CD14-positive monocyte (primary cell): ENCODE measurements around the gene SART3. TPM values are rescaled to one million over a fixed set of nuclear protein-coding genes. Genes with fewer than 3 reads are reported as not detected.

Source experiments
- DNase-seq, 3 donors: peaks; one replicate each; pipeline ENCODE4 v3.0.0-alpha.2; 2011 to 2022
- H2AFZ ChIP-seq: 2 replicates; pipeline ENCODE4 v1.6.0; 2012; ENCODE audit warnings: mild to moderate bottlenecking, low read depth, low read length, inconsistent platforms; ENCODE audit not compliant: insufficient read depth, poor library complexity, severe bottlenecking
- H3K27ac ChIP-seq, 2 donors: 1 replicate in 1 of 2; 2 replicates in 1 of 2; pipeline ENCODE4 v1.5.1; 2012 to 2013; ENCODE audit warnings: low read length in 2 of 2, control low read depth in 1 of 2, inconsistent platforms in 1 of 2, low read depth in 1 of 2, mild to moderate bottlenecking in 1 of 2
- H3K27me3 ChIP-seq, 2 donors: one replicate each; pipeline versions ENCODE4 v1.6.0 to v1.6.1; 2011 to 2013; ENCODE audit warnings: low read length in 2 of 2; ENCODE audit not compliant: control insufficient read depth in 2 of 2, insufficient read depth in 2 of 2
- H3K36me3 ChIP-seq, 2 donors: replicated peaks in 1 of 2; 1 replicate in 1 of 2; 2 replicates in 1 of 2; pipeline versions ENCODE4 v1.5.1 to v1.6.1; 2012 to 2013; ENCODE audit warnings: low read length in 2 of 2, control low read depth in 1 of 2, inconsistent platforms in 1 of 2, mild to moderate bottlenecking in 1 of 2; ENCODE audit not compliant: insufficient read depth in 2 of 2, control insufficient read depth in 1 of 2
- H3K4me1 ChIP-seq, 2 donors: 1 replicate in 1 of 2; 2 replicates in 1 of 2; pipeline versions ENCODE4 v1.5.1 to v1.6.1; 2012 to 2013; ENCODE audit warnings: low read length in 2 of 2, control low read depth in 1 of 2, inconsistent platforms in 1 of 2, mild to moderate bottlenecking in 1 of 2, moderate library complexity in 1 of 2; ENCODE audit not compliant: insufficient read depth in 2 of 2, control insufficient read depth in 1 of 2
- H3K4me2 ChIP-seq: replicated peaks from 2 replicates; pipeline ENCODE3; 2012; ENCODE audit warnings: low read length, moderate library complexity, mild to moderate bottlenecking; ENCODE audit not compliant: poor library complexity, severe bottlenecking; ENCODE audit errors: extremely low read depth
- H3K4me3 ChIP-seq, 3 experiments: fragments of 200-600 bp in 1 of 3; sonication (generic) in 1 of 3; replicated peaks in 1 of 3; 1 replicate in 2 of 3; 2 replicates in 1 of 3; pipeline ENCODE4 v1.5.1; 2011 to 2013; ENCODE audit warnings: low read length in 3 of 3, mild to moderate bottlenecking in 3 of 3, control low read depth in 2 of 3, low read depth in 2 of 3, inconsistent platforms in 1 of 3, moderate library complexity in 1 of 3
- H3K79me2 ChIP-seq: 2 replicates; pipeline ENCODE4 v1.6.0; 2012; ENCODE audit warnings: mild to moderate bottlenecking, control low read depth, inconsistent platforms, low read length, moderate library complexity; ENCODE audit not compliant: insufficient read depth
- H3K9ac ChIP-seq: 2 replicates; pipeline ENCODE4 v1.6.0; 2017; ENCODE audit warnings: low read length, mild to moderate bottlenecking; ENCODE audit not compliant: insufficient read depth, poor library complexity, severe bottlenecking
- H3K9me3 ChIP-seq, 2 donors: replicated peaks in 1 of 2; 1 replicate in 1 of 2; 2 replicates in 1 of 2; pipeline versions ENCODE4 v1.5.1 to v1.6.1; 2012 to 2013; ENCODE audit warnings: low read length in 2 of 2, control low read depth in 1 of 2; ENCODE audit not compliant: control insufficient read depth in 1 of 2, insufficient read depth in 1 of 2
- H4K20me1 ChIP-seq: 2 replicates; pipeline ENCODE4 v1.6.0; 2012; ENCODE audit warnings: mild to moderate bottlenecking, low read length, control low read depth, moderate library complexity; ENCODE audit not compliant: insufficient read depth
- H3K27ac Mint-ChIP-seq, 7 donors: one replicate each; pipeline ENCODE4 v1.8.0; 2020; ENCODE audit warnings: mild to moderate bottlenecking in 7 of 7, mixed read lengths in 7 of 7, moderate library complexity in 6 of 7, inconsistent platforms in 2 of 7
- H3K27me3 Mint-ChIP-seq, 3 donors: one replicate each; pipeline ENCODE4 v1.8.0; 2021 to 2022; ENCODE audit warnings: low read depth in 3 of 3, mild to moderate bottlenecking in 3 of 3, mixed read lengths in 3 of 3, moderate library complexity in 3 of 3, inconsistent platforms in 1 of 3
- H3K36me3 Mint-ChIP-seq, 2 donors: one replicate each; pipeline ENCODE4 v1.8.0; 2020; ENCODE audit warnings: mixed read lengths in 2 of 2, inconsistent platforms in 1 of 2, mild to moderate bottlenecking in 1 of 2
- H3K4me1 Mint-ChIP-seq: one replicate; pipeline ENCODE4 v1.8.0; 2020; ENCODE audit warnings: mild to moderate bottlenecking, mixed read lengths
- H3K4me3 Mint-ChIP-seq, 2 donors: one replicate each; pipeline ENCODE4 v1.8.0; 2020; ENCODE audit warnings: mild to moderate bottlenecking in 2 of 2, mixed read lengths in 2 of 2, moderate library complexity in 1 of 2
- H3K9me3 Mint-ChIP-seq, 7 donors: one replicate each; pipeline ENCODE4 v1.8.0; 2020 to 2022; ENCODE audit warnings: mixed read lengths in 7 of 7, mild to moderate bottlenecking in 6 of 7, moderate library complexity in 6 of 7, inconsistent platforms in 2 of 7
- CTCF ChIP-seq: fragments of 200-600 bp; IDR thresholded peaks from one replicate; pipeline ENCODE4 v1.8.0; 2022; ENCODE audit warnings: antibody characterized with exemption, mild to moderate bottlenecking
- WGBS: methylation state at CpG from one replicate; pipeline ENCODE4 v1.1.5; 2013; ENCODE audit warnings: missing lambda C conversion rate; ENCODE audit not compliant: insufficient coverage; 5-methylcytosine and 5-hydroxymethylcytosine counted together
- intact Hi-C, 2 donors: fragments of 100-400 bp; cut with micrococcal nuclease; formaldehyde crosslinking; loops; one replicate each; pipeline versions ENCODE4 v1.15.0 to v1.15.1; 2023
- polyA plus RNA-seq, 3 donors: library from polyadenylated mRNA; depleted of rRNA in 1 of 3; unstranded in 2 of 3; stranded (reverse) in 1 of 3; fragments of 300-500 nt in 2 of 3; fragments of >200 nt in 1 of 3; fragmentation: Illumina TruSeq in 2 of 3; gene quantifications; 1 replicate in 2 of 3; 2 replicates in 1 of 3; pipeline ENCODE4 v1.2.3, GENCODE V29; 2012 to 2021

Gene SART3
- polyA plus RNA-seq, 3 donors = 10.3 to 20.9 (median 20.6) TPM

GRCh38 chr12:108477055-108477880, 83.7 kb downstream of the SART3 start:
- H3K9me3 ChIP-seq = no peaks in the 10 kb centered on the region
- WGBS = 80% methylated on average over 1 of the region's 11 CpGs
- no peaks in the 10 kb centered on the region for H3K9me3 Mint-ChIP-seq
- H3K4me2 ChIP-seq = no peak overlapping the region
- H3K27me3 Mint-ChIP-seq = peaks cover 0 to 14% (median 3%) of the 10 kb centered on the region in 3 donors
- no peak overlapping the region for H3K4me3 Mint-ChIP-seq
- H3K4me1 ChIP-seq = no peaks in the 10 kb centered on the region
- H2AFZ ChIP-seq = no peak overlapping the region
- H3K4me3 ChIP-seq = no peak overlapping the region
- no peaks in the 10 kb centered on the region for H3K4me1 Mint-ChIP-seq
- TF ChIP-seq CTCF = no peak
- no peak overlapping the region for H3K27ac ChIP-seq
- no peaks in the 10 kb centered on the region for H4K20me1 ChIP-seq
- H3K36me3 ChIP-seq = no peaks in the 10 kb centered on the region
- H3K27me3 ChIP-seq = no peaks in the 10 kb centered on the region
- no peaks in the 10 kb centered on the region for H3K79me2 ChIP-seq
- H3K36me3 Mint-ChIP-seq = no peaks in the 10 kb centered on the region
- intact Hi-C loops = no loop called here
- H3K27ac Mint-ChIP-seq = no peak overlapping the region
- no peak for DNase-seq
- H3K9ac ChIP-seq = no peak overlapping the region

DNA sequence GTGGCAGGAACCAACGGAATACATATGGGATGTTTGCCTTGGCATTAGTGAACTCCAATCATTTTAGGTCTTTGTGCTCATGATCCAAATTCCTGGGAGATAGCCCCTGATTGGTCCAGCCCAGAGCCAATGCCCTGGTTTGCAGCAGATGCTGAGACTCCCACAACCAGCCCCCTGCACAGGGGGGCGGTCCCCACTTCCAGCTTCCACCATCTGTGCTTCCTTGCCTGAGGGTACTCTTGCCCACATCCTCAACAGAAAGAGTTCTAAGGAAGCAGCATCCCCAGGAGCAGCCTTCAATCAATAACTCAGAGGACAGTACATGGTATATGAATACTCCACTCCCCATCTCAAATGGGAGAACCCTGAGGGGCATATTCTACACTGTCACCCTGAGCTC, 85.6 kb downstream of the SART3 start:
- no peak overlapping the region for H3K27ac Mint-ChIP-seq
- Histone ChIP-seq H3K9me3 (no peaks in the 10 kb centered on the region), H3K27me3 (no peaks in the 10 kb centered on the region), H4K20me1 (no peaks in the 10 kb centered on the region), H3K4me3 (no peak overlapping the region), H3K79me2 (no peaks in the 10 kb centered on the region), H2AFZ (no peak overlapping the region), H3K4me1 (no peaks in the 10 kb centered on the region), H3K36me3 (no peaks in the 10 kb centered on the region), H3K27ac (no peak overlapping the region), H3K4me2 (no peak overlapping the region), H3K9ac (no peak overlapping the region)
- no peak for TF ChIP-seq CTCF
- no peaks in the 10 kb centered on the region for H3K9me3 Mint-ChIP-seq
- no peak for DNase-seq
- intact Hi-C loops = no loop called here
- peaks cover 0 to 5% (median 0%) of the 10 kb centered on the region in 3 donors for H3K27me3 Mint-ChIP-seq
- no peaks in the 10 kb centered on the region for H3K4me1 Mint-ChIP-seq
- H3K36me3 Mint-ChIP-seq = no peaks in the 10 kb centered on the region
- 83% methylated on average over 1 of the region's 2 CpGs for WGBS
- no peak overlapping the region for H3K4me3 Mint-ChIP-seq
